ENCODE data around the gene ATG9B. TPM values are rescaled to one million over a fixed set of nuclear protein-coding genes. Genes with fewer than 3 reads are reported as not detected.
A peak's percentile ranks its signal among the peaks of the same experiment; 100 is the strongest.

Gene ATG9B
- total and polyA plus RNA-seq, 2 of the 13 experiments (the other 11 are each of a cell fraction or from before 2014, with no cell fraction given): 0.24 TPM; not detected in 1

- TF ChIP-seq ZNF451 (CRISPR knock-in tag; IDR thresholded peaks at IDR 0.05) (0 out of 2 replicates have a peak, but pooled peaks have one; percentile 35), E2F1 (CRISPR knock-in tag; IDR thresholded peaks at IDR 0.05) (0 out of 2 replicates have a peak, but pooled peaks have one; percentile 40), SYNCRIP (IDR thresholded peaks at IDR 0.05; ENCODE audit: insufficient read depth, low read depth, low read length) (no peak), REPIN1 (CRISPR knock-in tag; IDR thresholded peaks at IDR 0.05; ENCODE audit: borderline replicate concordance, low read depth) (0 out of 2 replicates have a peak, but pooled peaks have one; percentile 6), KDM4B (CRISPR knock-in tag; IDR thresholded peaks at IDR 0.05) (0 out of 2 replicates have a peak, but pooled peaks have one; percentile 15), NFRKB (IDR thresholded peaks at IDR 0.05) (no peak), RFX3 (CRISPR knock-in tag; IDR thresholded peaks at IDR 0.05) (peak; percentile 76), MEIS2 (CRISPR knock-in tag; IDR thresholded peaks at IDR 0.05) (0 out of 2 replicates have a peak, but pooled peaks have one; percentile 19), RBFOX2 (IDR thresholded peaks at IDR 0.05; ENCODE audit: low read depth, low read length) (no peak; the same call in 1 of the 2 replicates), SPEN (CRISPR knock-in tag; IDR thresholded peaks at IDR 0.05; ENCODE audit: low read depth) (peak; percentile 67), REL (CRISPR knock-in tag; conservative IDR thresholded peaks at IDR 0.05) (no peak; the same call in 1 of the 2 replicates), NFATC3 (CRISPR knock-in tag; IDR thresholded peaks at IDR 0.05) (no peak), HOXA7 (CRISPR knock-in tag; IDR thresholded peaks at IDR 0.05) (no peak), FOXP1 (IDR thresholded peaks at IDR 0.05) (no peak), FOXP1 (CRISPR knock-in tag; IDR thresholded peaks at IDR 0.05) (peak; percentile 21; the same call in 1 of the 2 replicates), HDAC2 (CRISPR knock-in tag; IDR thresholded peaks at IDR 0.05) (no peak; the same call in none of the 2 replicates), ZNF761 (CRISPR knock-in tag; conservative IDR thresholded peaks at IDR 0.05) (0 out of 2 replicates have a peak, but pooled peaks have one; percentile 60), ZNF781 (CRISPR knock-in tag; IDR thresholded peaks at IDR 0.05; ENCODE audit: borderline replicate concordance, not compliant biosample characterization) (peak; percentile 50)
- TF ChIP-seq, protein P1, sequence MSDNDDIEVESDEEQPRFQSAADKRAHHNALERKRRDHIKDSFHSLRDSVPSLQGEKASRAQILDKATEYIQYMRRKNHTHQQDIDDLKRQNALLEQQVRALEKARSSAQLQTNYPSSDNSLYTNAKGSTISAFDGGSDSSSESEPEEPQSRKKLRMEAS (IDR thresholded peaks at IDR 0.05): peak; percentile 61
- TF ChIP-seq, protein P2, sequence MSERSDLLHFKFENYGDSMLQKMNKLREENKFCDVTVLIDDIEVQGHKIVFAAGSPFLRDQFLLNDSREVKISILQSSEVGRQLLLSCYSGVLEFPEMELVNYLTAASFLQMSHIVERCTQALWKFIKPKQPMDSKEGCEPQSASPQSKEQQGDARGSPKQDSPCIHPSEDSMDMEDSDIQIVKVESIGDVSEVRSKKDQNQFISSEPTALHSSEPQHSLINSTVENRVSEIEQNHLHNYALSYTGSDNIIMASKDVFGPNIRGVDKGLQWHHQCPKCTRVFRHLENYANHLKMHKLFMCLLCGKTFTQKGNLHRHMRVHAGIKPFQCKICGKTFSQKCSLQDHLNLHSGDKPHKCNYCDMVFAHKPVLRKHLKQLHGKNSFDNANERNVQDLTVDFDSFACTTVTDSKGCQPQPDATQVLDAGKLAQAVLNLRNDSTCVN (CRISPR knock-in tag; IDR thresholded peaks at IDR 0.05; ENCODE audit: borderline replicate concordance): no peak
These were observed 4.0 kb upstream of the ATG9B start, which contains the start of gene ABCB8 (continued) for GRCh38 chr7:151028131-151028947.
